Vagina (tissue), 2 donors: ENCODE results near the gene PLEKHG4B. TPM values are rescaled to one million over a fixed set of nuclear protein-coding genes. Genes with fewer than 3 reads are reported as not detected.

ENCODE experiments used
- DNase-seq, 2 donors: peaks; one replicate each; pipeline ENCODE4 v3.0.0-alpha.2; 2017; ENCODE audit errors: extremely low spot score in 2 of 2
- H3K27ac ChIP-seq: fragments of 200-600 bp; sonication (generic); one replicate; pipeline ENCODE4 v1.5.1; 2019
- H3K27me3 ChIP-seq: fragments of 200-600 bp; sonication (generic); one replicate; pipeline ENCODE4 v1.5.1; 2019
- H3K36me3 ChIP-seq, 2 donors: fragments of 200-600 bp; sonication (generic); one replicate each; pipeline ENCODE4 v1.5.1; 2017 to 2019
- H3K4me1 ChIP-seq: fragments of 200-600 bp; sonication (generic); one replicate; pipeline ENCODE4 v1.5.1; 2019
- H3K4me3 ChIP-seq, 2 donors: fragments of 200-600 bp; sonication (generic); 1 replicate in 1 of 2; 2 replicates in 1 of 2; pipeline ENCODE4 v1.5.1; 2016 to 2019
- H3K9me3 ChIP-seq: fragments of 200-600 bp; sonication (generic); one replicate; pipeline ENCODE4 v1.5.1; 2019
- CTCF ChIP-seq, 3 experiments: fragments of 450-650 bp in 2 of 3; fragments of 200-600 bp in 1 of 3; sonication (generic) in 1 of 3; IDR thresholded peaks; one replicate each; pipeline ENCODE4 v1.5.1; 2017 to 2019; ENCODE audit warnings: antibody characterized with exemption in 3 of 3, mild to moderate bottlenecking in 2 of 3, moderate library complexity in 2 of 3
- POLR2A ChIP-seq, 2 donors: fragments of 450-650 bp; IDR thresholded peaks; one replicate each; pipeline ENCODE4 v1.6.1; 2017; ENCODE audit warnings: antibody characterized with exemption in 2 of 2, mild to moderate bottlenecking in 2 of 2, moderate library complexity in 2 of 2
- POLR2AphosphoS5 ChIP-seq, 2 donors: sonication (generic); formaldehyde crosslinking; IDR thresholded peaks; one replicate each; pipeline ENCODE4 v1.9.0; 2017; ENCODE audit warnings: antibody characterized with exemption in 2 of 2, mild to moderate bottlenecking in 2 of 2, low read depth in 1 of 2; ENCODE audit not compliant: insufficient read depth in 1 of 2
- intact Hi-C: fragments of 100-400 bp; cut with DNase I; formaldehyde crosslinking; loops from one replicate; pipeline ENCODE4 v1.15.1; 2023
- total RNA-seq: library from RNA; depleted of rRNA; stranded (reverse); fragments of >200 nt; gene quantifications from one replicate; pipeline ENCODE4 v1.2.3, GENCODE V29; 2016

Gene PLEKHG4B
- total RNA-seq, 1 donor from 2014 or later: 0.74 TPM

DNA sequence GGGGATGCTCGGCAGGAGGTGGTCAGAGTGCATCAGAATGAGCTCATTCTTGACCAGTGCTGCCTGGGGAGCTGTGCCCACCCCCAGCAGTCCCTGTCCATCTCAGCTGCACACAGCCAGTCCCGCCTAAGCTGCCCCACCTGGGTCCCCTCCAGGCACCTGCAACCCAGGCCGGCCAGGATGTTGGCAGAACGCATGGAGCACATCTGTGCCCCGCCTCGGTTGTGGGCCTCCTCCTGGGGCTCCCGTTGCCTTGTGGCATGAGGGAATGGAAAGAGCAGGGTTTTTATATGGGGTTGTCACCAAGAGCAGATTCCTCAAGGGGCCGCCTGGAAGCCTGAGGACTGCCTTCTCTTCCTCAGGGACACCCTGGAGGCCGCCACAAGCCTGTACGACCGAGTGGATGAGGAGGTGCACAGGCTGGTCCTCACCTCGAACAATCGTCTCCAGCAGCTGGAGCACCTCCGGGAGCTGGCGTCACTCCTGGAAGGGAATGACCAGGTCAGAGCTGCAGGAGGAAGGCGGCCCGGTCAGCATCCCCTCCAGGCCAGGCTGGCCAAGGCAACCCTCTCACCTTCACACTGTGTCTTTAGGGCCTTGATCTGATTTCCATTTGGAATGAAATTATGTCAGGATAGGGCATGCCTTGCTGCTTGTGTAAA lies 64.6 kb downstream of the PLEKHG4B start:
- no peak overlapping the region for H3K27ac ChIP-seq
- TF ChIP-seq POLR2AphosphoS5 (IDR thresholded peaks at IDR 0.05; ENCODE audit: insufficient read depth in 1 of 2, low read depth in 1 of 2): no peak
- TF ChIP-seq CTCF (IDR thresholded peaks at IDR 0.05): no peak
- no peak for TF ChIP-seq POLR2A (IDR thresholded peaks at IDR 0.05)
- no peaks in the 10 kb centered on the region for H3K36me3 ChIP-seq
- no peak overlapping the region for H3K4me3 ChIP-seq
- no peaks in the 10 kb centered on the region for H3K27me3 ChIP-seq
- H3K9me3 ChIP-seq: no peaks in the 10 kb centered on the region
- no peaks in the 10 kb centered on the region for H3K4me1 ChIP-seq
- intact Hi-C loops: no loop called here
- peak; percentile 77 to 93 for DNase-seq

DNA sequence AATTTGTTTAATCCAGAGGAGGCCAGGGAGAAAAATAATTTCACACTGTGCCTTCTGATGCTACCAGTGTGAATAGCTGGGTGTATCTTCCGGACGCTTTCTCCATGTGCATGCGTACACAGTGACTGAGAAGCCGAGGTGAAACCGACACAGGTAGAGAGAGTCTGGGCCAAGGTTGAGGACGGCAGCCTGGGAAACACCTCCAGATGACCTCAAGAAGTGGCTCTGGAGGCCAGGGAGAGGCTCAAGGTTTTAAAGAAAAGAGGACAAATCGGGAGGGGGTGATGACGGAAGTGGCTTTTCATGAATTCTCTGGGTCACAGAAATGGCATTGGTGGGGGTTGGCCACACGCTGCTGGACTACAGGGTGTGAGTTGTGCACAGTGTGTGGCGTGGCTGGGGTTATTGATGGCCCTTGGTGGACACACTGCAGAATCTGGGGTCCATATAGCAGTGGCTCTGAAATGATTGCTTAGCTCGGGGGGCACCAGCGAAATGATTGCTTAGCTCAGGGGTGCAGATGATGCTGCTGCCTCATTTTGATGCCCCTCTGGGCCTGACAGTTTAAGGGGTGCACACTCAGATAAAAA lies 65.3 kb downstream of the PLEKHG4B start:
- TF ChIP-seq POLR2A (IDR thresholded peaks at IDR 0.05) (no peak), CTCF (IDR thresholded peaks at IDR 0.05) (no peak), POLR2AphosphoS5 (IDR thresholded peaks at IDR 0.05; ENCODE audit: insufficient read depth in 1 of 2, low read depth in 1 of 2) (no peak)
- DNase-seq: peak; percentile 47 to 58

DNA sequence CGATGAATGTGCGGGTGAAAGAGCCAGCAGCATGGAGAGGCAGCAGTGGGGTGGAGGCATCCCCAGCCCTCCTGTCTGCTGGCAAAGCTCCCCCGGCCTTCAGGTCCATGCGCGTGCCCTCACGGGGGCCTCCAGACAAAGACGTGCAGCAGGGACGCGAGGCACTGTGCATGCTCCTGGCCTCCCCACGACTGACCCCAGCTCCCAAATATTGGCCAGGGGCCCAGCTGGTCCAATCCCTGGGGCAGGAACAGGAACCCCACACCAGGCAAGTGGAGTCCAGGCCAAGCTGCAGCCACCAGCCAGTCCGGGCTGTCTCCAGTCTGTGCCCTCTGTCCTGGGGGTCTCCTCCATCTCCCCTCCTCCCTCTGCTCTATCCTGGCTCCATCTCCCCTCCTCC lies 65.8 kb downstream of the PLEKHG4B start:
- peak; percentile 40 to 56 for DNase-seq
- Histone ChIP-seq H3K27me3 (no peaks in the 10 kb centered on the region), H3K4me1 (no peaks in the 10 kb centered on the region), H3K9me3 (no peaks in the 10 kb centered on the region), H3K36me3 (no peaks in the 10 kb centered on the region), H3K4me3 (no peak overlapping the region), H3K27ac (no peak overlapping the region)
- TF ChIP-seq POLR2AphosphoS5 (IDR thresholded peaks at IDR 0.05; ENCODE audit: insufficient read depth in 1 of 2, low read depth in 1 of 2) (no peak), CTCF (IDR thresholded peaks at IDR 0.05) (no peak), POLR2A (IDR thresholded peaks at IDR 0.05) (no peak)
- intact Hi-C loops: no loop called here

More for the DNA sequence above, 65.3 kb downstream of the PLEKHG4B start:
- H3K9me3 ChIP-seq: no peaks in the 10 kb centered on the region
- H3K27me3 ChIP-seq: no peaks in the 10 kb centered on the region
- H3K4me1 ChIP-seq: no peaks in the 10 kb centered on the region
- no peak overlapping the region for H3K4me3 ChIP-seq
- no peak overlapping the region for H3K27ac ChIP-seq
- no peaks in the 10 kb centered on the region for H3K36me3 ChIP-seq
- intact Hi-C loops: no loop called here

GRCh38 chr5:158807-159447 lies 67.0 kb downstream of the PLEKHG4B start:
- Histone ChIP-seq H3K9me3 (no peaks in the 10 kb centered on the region), H3K4me3 (no peak overlapping the region), H3K36me3 (no peaks in the 10 kb centered on the region), H3K4me1 (no peaks in the 10 kb centered on the region), H3K27ac (no peak overlapping the region), H3K27me3 (no peaks in the 10 kb centered on the region)
- DNase-seq: no peak
- TF ChIP-seq POLR2A (IDR thresholded peaks at IDR 0.05) (no peak), POLR2AphosphoS5 (IDR thresholded peaks at IDR 0.05; ENCODE audit: insufficient read depth in 1 of 2, low read depth in 1 of 2) (no peak), CTCF (IDR thresholded peaks at IDR 0.05) (no peak)
- intact Hi-C loops: no loop called here
